PC-3 (cell line): ENCODE measurements around the gene ST6GALNAC3.

ENCODE experiments used
- EZH2phosphoT487 ChIP-seq: fragments of 300-600 bp; sonication (generic); IDR thresholded peaks from 2 replicates; pipeline ENCODE4 v1.6.1; 2018; ENCODE audit warnings: mild to moderate bottlenecking, antibody characterized with exemption, low read length, borderline replicate concordance
- TF ChIP-seq, protein P1 (sequence below): fragments of 300-600 bp; sonication (generic); conservative IDR thresholded peaks from 2 replicates; pipeline ENCODE4 v1.5.1; 2017; ENCODE audit warnings: antibody characterized with exemption, low read depth, mild to moderate bottlenecking, low read length

DNA sequence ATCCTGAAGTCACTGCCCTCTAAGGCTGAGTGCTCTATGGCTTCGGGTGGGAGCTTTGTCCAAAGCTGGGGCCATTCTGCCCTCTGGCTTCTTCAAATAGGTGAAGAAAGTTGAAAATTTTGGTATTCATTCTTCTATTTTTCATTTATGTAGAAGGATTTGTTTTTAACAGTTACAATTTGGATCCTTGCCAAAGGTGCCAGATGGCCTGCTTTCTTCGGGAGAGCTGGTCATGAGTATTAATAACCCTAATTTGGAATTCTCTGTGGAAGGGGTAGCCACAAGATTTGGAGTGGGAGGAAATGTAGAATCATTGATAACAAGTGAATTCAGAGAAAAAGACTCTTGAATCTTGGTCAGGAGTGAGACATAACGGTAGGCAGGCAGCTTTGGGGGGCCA lies 422.3 kb downstream of the ST6GALNAC3 start:
- TF ChIP-seq, protein P1, sequence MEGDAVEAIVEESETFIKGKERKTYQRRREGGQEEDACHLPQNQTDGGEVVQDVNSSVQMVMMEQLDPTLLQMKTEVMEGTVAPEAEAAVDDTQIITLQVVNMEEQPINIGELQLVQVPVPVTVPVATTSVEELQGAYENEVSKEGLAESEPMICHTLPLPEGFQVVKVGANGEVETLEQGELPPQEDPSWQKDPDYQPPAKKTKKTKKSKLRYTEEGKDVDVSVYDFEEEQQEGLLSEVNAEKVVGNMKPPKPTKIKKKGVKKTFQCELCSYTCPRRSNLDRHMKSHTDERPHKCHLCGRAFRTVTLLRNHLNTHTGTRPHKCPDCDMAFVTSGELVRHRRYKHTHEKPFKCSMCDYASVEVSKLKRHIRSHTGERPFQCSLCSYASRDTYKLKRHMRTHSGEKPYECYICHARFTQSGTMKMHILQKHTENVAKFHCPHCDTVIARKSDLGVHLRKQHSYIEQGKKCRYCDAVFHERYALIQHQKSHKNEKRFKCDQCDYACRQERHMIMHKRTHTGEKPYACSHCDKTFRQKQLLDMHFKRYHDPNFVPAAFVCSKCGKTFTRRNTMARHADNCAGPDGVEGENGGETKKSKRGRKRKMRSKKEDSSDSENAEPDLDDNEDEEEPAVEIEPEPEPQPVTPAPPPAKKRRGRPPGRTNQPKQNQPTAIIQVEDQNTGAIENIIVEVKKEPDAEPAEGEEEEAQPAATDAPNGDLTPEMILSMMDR, result no peak
- no peak for TF ChIP-seq EZH2phosphoT487
